GM23248 (cell line): ENCODE measurements around the gene ARTN.

Experiments used
- EZH2 ChIP-seq: fragments of 200-600 bp; sonication (generic); IDR thresholded peaks from 2 replicates; pipeline ENCODE4 v1.6.1; 2018; ENCODE audit warnings: antibody characterized with exemption, mild to moderate bottlenecking; ENCODE audit not compliant: insufficient read depth, poor library complexity, severe bottlenecking
- EZH2phosphoT487 ChIP-seq: fragments of 200-600 bp; sonication (generic); IDR thresholded peaks from 2 replicates; pipeline ENCODE4 v1.6.1; 2018; ENCODE audit warnings: antibody characterized with exemption, moderate library complexity, mild to moderate bottlenecking, low read depth; ENCODE audit not compliant: insufficient read depth

DNA sequence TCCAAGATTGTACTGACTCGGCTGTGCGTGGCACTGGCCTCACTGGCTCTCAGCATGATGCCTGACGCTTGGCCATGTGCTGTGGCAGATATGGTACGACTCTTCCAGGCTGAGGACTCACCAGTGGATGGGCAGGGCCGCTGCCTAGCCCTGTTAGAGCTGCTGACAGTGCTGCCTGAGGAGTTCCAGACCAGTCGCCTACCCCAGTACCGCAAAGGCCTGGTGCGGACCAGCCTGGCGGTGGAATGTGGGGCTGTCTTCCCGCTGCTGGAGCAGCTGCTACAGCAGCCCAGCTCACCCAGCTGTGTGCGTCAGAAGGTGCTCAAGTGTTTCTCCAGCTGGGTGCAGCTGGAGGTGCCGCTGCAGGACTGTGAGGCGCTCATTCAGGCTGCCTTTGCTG lies 16.1 kb downstream of the ARTN start:
- TF ChIP-seq EZH2phosphoT487, result no peak
- TF ChIP-seq EZH2, result no peak
